Fibroblast of villous mesenchyme (primary cell): ENCODE data around the gene CUBN. TPM values are rescaled to one million over a fixed set of nuclear protein-coding genes. Genes with fewer than 3 reads are reported as not detected.
A peak's percentile ranks its signal among the peaks of the same experiment; 100 is the strongest.

ENCODE experiments used
- DNase-seq: peaks from one replicate; pipeline ENCODE4 v3.0.0-alpha.2; 2010; ENCODE audit warnings: low read depth
- H3K4me3 ChIP-seq: 2 replicates; pipeline ENCODE4 v1.5.1; 2011; ENCODE audit warnings: low read depth, mild to moderate bottlenecking, low read length
- CTCF ChIP-seq: IDR thresholded peaks from 2 replicates; pipeline ENCODE4 v1.5.1; 2012; ENCODE audit warnings: low read depth, mild to moderate bottlenecking, low read length; ENCODE audit not compliant: insufficient read depth
- total RNA-seq: library from RNA; depleted of rRNA; stranded (reverse); fragments of >200 nt; gene quantifications from 2 replicates; pipeline ENCODE4 v1.2.3, GENCODE V29; 2012

CUBN gene
- total RNA-seq, 1 donor = 0.86 TPM

DNA sequence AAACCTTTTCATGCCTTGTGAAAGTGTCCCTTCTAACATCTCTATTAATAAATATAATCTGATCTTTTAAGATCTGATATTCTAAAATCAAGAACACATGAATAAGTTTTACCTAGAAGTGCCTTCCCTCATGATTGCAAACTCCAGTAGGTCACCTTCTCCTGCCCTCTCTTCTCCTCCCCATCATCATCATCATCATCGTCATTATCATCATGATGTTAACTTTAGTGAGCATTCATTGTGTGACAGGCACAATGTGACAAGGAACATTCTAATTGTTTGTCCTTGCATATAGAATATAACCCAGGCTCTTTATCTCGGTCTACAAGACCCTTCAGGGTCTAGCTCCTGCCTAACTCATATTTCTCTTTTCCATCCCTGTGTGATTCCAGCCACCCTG, 51.7 kb downstream of the CUBN start:
- no peak for TF ChIP-seq CTCF
- no peak overlapping the region for H3K4me3 ChIP-seq

DNA sequence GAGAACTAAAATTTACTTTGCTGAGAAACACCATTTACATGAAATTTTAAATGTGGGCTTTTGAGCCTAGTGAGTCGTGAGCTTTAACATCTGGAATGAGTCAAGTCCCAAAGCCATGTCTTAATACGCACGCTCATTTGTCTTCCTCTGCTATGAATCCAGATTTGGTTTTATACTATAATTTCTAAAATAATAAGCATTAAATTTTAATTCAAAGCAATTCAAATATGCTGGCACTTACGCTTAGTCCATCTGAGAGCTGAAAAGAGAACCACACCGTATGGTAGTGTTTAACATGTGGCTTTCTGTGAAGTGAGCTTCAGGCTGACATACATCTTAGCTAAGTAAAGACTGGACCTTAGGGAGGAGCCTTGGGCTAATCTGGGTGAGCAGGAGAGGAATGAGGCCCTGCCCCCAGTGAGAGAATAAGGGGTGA, 52.2 kb downstream of the CUBN start:
- TF ChIP-seq CTCF = no peak
- no peak overlapping the region for H3K4me3 ChIP-seq
- peak; percentile 35 for DNase-seq

More for the DNA sequence above, 51.7 kb downstream of the CUBN start:
- DNase-seq = no peak

DNA sequence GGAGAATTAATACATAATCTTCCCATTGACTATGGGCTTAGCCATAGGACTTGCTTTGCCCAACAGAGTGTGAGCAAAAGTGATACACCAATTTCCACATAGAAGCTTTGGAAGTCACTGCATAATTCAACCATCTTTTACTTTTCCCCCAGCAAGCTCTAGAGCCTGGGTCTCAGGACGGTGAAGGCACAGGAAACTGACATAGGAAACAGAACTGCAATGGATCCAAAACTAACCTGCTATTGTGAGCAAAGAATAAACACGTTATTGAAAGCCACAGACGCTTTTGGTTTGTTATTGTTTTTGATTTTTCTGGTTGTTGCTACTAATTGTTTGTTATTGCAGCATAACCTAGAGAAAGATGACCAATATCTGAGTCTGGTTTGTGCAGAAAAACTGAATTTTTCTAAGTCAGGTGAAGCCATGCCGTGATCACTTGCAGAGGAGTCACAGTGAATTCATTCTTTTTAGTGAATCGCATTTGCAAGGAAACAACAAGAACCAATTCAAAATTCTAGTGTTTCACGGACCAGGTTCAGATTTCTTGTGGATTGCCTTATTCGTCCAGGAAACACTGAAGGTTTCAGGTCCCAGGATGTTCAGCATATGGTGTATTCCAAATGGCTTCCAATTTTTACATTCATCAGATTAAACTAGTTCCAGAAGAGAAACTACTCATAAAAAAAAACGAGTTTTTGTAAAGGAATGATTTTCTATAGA, 52.8 kb downstream of the CUBN start:
- DNase-seq = peak; percentile 13
- no peak overlapping the region for H3K4me3 ChIP-seq
- TF ChIP-seq CTCF = no peak

GRCh38 chr10:17075533-17076359, 53.9 kb downstream of the CUBN start:
- no peak overlapping the region for H3K4me3 ChIP-seq

DNA sequence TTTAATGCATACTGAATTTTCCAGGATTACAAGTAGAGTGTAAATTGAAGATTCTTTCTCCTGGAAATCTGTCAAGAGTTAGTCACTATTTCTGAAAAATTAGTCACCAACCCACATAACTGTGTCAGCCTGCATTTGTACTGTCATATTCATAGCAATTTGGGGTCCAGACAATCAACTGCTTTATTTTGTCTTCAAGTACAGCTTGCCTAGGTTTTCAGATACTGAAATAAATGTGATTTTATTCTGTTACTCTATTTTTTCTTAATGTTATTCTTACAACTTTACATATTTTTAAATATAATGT, 55.1 kb downstream of the CUBN start:
- DNase-seq = no peak
- no peak overlapping the region for H3K4me3 ChIP-seq
- no peak for TF ChIP-seq CTCF

More at GRCh38 chr10:17075533-17076359, 53.9 kb downstream of the CUBN start:
- TF ChIP-seq CTCF = no peak
- peak; percentile 95 for DNase-seq

DNA sequence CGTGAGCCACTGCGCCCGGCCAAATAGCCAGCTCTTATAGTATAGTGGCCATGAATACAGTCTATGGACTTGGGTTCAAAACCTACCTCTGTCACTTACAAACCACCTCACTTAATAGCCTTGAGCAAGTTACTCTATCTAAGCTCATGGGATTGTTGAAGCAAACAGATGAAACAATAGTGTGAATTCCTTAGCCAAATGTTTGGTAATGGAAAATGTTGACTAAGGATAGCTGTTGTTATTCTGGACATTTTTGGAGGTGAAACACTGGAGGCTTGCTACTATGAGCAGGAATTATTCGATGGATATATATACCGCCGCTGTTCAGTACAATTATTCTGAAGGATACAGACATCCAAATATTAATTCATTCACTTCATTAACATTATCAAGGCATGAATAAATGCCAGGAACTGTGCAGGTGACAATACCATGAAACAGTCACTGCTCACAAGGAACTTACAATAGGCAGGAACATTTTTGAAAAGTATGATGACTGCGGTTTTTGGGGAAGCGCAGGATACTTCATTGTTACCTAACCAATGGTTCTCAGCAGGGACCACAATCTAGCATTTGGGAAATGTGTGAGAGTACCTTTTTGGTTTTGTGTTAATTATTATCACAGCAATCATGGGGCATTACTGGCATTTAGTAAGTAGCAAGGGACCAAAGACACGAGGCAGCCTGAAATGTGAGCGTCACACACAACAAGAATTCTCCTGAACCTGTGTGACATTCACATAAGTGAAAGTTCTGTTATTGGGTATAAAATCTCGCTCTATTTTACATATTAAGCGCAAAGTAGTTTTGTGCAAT, 55.7 kb downstream of the CUBN start:
- DNase-seq = no peak
- no peak overlapping the region for H3K4me3 ChIP-seq
- TF ChIP-seq CTCF = no peak
